HepG2 (cell line): ENCODE measurements around the gene LRRFIP2.

Experiments used
- BHLHE40 ChIP-seq: IDR thresholded peaks from 2 replicates; pipeline ENCODE4 v1.6.1; 2011; ENCODE audit warnings: low read length, improper control_type of control experiment
- CBFB ChIP-seq: sonication (generic); formaldehyde crosslinking; IDR thresholded peaks from 2 replicates; pipeline ENCODE4 v1.4.0; 2020; ENCODE audit warnings: missing genetic modification reagents
- GMEB1 ChIP-seq: sonication (generic); formaldehyde crosslinking; IDR thresholded peaks from 2 replicates; pipeline ENCODE4 v1.5.1; 2020; ENCODE audit warnings: missing genetic modification reagents, mild to moderate bottlenecking, borderline replicate concordance
- KLF6 ChIP-seq: IDR thresholded peaks from 2 replicates; pipeline ENCODE4 v1.8.0; 2016; ENCODE audit warnings: missing biosample characterization, missing genetic modification reagents
- MNT ChIP-seq: fragments of 450-650 bp; IDR thresholded peaks from 2 replicates; pipeline ENCODE4 v1.6.1; 2016
- MXI1 ChIP-seq: IDR thresholded peaks from 3 replicates; pipeline ENCODE4 v1.6.1; 2012; ENCODE audit warnings: low read depth, low read length, inconsistent platforms, borderline replicate concordance
- RAD21 ChIP-seq: fragments of 450-650 bp; formaldehyde crosslinking; IDR thresholded peaks from 2 replicates; pipeline ENCODE4 v1.5.0; 2020; ENCODE audit warnings: mild to moderate bottlenecking
- SIN3A ChIP-seq: IDR thresholded peaks from 2 replicates; pipeline ENCODE4 v1.6.1; 2011; ENCODE audit warnings: low read depth, mild to moderate bottlenecking, control low read depth, low read length, borderline replicate concordance
- SIX1 ChIP-seq: sonication (generic); formaldehyde crosslinking; IDR thresholded peaks from 2 replicates; pipeline ENCODE4 v1.4.0; 2020; ENCODE audit warnings: missing genetic modification reagents, borderline replicate concordance
- ZBTB1 ChIP-seq: sonication (generic); formaldehyde crosslinking; IDR thresholded peaks from 2 replicates; pipeline ENCODE4 v1.4.0; 2020; ENCODE audit warnings: missing genetic modification reagents, borderline replicate concordance
- ZSCAN29 ChIP-seq: sonication (generic); formaldehyde crosslinking; conservative IDR thresholded peaks from 2 replicates; pipeline ENCODE4 v1.4.0; 2020; ENCODE audit warnings: mild to moderate bottlenecking, missing genetic modification reagents
- TF ChIP-seq, protein P1 (sequence below): sonication (generic); formaldehyde crosslinking; conservative IDR thresholded peaks from 2 replicates; pipeline ENCODE4 v1.4.0; 2020; ENCODE audit warnings: missing genetic modification reagents
- TF ChIP-seq, protein P2 (sequence below): sonication (generic); formaldehyde crosslinking; IDR thresholded peaks from 2 replicates; pipeline ENCODE4 v1.5.0; 2020; ENCODE audit warnings: mild to moderate bottlenecking, missing genetic modification reagents, moderate library complexity

DNA sequence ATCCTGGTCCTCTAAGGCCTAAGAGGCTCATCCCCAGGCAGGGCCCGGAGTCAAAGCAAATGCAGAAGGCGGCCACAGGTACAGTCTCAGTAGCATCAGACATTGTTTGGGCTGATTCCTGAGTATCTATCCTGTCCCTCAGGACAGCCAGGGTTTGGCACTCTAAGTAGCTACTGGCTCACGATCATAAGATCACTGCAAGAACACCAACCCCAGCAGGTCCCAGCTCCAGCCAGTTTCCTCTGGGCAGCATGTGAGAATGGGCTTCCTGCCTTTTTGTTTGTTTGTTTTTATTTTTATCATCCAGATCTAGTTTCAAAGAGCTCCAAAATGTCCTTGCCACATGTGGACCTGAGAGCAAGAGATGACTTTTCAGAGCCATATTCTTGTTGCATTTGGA lies 32.7 kb downstream of the LRRFIP2 start:
- TF ChIP-seq, protein P1, sequence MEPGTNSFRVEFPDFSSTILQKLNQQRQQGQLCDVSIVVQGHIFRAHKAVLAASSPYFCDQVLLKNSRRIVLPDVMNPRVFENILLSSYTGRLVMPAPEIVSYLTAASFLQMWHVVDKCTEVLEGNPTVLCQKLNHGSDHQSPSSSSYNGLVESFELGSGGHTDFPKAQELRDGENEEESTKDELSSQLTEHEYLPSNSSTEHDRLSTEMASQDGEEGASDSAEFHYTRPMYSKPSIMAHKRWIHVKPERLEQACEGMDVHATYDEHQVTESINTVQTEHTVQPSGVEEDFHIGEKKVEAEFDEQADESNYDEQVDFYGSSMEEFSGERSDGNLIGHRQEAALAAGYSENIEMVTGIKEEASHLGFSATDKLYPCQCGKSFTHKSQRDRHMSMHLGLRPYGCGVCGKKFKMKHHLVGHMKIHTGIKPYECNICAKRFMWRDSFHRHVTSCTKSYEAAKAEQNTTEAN (CRISPR knock-in tag) = no peak
- TF ChIP-seq MXI1 (no peak), MNT (no peak), ZSCAN29 (no peak), GMEB1 (CRISPR knock-in tag) (no peak), KLF6 (CRISPR knock-in tag) (no peak), BHLHE40 (no peak), CBFB (no peak), ZBTB1 (CRISPR knock-in tag) (no peak), SIN3A (no peak), SIX1 (CRISPR knock-in tag) (no peak), RAD21 (no peak)
- TF ChIP-seq, protein P2, sequence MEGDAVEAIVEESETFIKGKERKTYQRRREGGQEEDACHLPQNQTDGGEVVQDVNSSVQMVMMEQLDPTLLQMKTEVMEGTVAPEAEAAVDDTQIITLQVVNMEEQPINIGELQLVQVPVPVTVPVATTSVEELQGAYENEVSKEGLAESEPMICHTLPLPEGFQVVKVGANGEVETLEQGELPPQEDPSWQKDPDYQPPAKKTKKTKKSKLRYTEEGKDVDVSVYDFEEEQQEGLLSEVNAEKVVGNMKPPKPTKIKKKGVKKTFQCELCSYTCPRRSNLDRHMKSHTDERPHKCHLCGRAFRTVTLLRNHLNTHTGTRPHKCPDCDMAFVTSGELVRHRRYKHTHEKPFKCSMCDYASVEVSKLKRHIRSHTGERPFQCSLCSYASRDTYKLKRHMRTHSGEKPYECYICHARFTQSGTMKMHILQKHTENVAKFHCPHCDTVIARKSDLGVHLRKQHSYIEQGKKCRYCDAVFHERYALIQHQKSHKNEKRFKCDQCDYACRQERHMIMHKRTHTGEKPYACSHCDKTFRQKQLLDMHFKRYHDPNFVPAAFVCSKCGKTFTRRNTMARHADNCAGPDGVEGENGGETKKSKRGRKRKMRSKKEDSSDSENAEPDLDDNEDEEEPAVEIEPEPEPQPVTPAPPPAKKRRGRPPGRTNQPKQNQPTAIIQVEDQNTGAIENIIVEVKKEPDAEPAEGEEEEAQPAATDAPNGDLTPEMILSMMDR (CRISPR knock-in tag) = no peak
